Psoas muscle (tissue), 8 donors: ENCODE measurements around the gene NFE2L1. TPM values are rescaled to one million over a fixed set of nuclear protein-coding genes. Genes with fewer than 3 reads are reported as not detected.
"Not testable (repeated sequence)": the region's sequence is repeated elsewhere in the genome, so short reads cannot be mapped to it uniquely, and the experiment has no call there.

Experiments
- ATAC-seq, 4 donors: fragments of 200-7000 bp; cut with Tn5 transposase; one replicate each; pipeline ENCODE4 v1.9.1; 2020; ENCODE audit warnings: moderate library complexity in 3 of 4, mild to moderate bottlenecking in 2 of 4
- DNase-seq, 2 donors: peaks; one replicate each; pipeline ENCODE4 v3.0.0-alpha.2; 2020
- H3K27ac ChIP-seq: fragments of 200-600 bp; one replicate; pipeline ENCODE4 v1.8.0; 2022
- H3K27me3 ChIP-seq, 3 donors: fragments of 200-600 bp in 1 of 3; one replicate each; pipeline versions ENCODE4 v1.6.1 to v1.8.0; 2013 to 2022; ENCODE audit warnings: low read length in 2 of 3, mild to moderate bottlenecking in 2 of 3, moderate library complexity in 1 of 3; ENCODE audit not compliant: insufficient read depth in 3 of 3
- H3K36me3 ChIP-seq, 2 donors: fragments of 200-600 bp in 1 of 2; one replicate each; pipeline versions ENCODE4 v1.6.1 to v1.8.0; 2013 to 2022; ENCODE audit warnings: low read depth in 1 of 2, mild to moderate bottlenecking in 1 of 2, moderate library complexity in 1 of 2; ENCODE audit not compliant: insufficient read depth in 1 of 2
- H3K4me1 ChIP-seq: fragments of 200-600 bp; one replicate; pipeline ENCODE4 v1.8.0; 2022
- H3K4me3 ChIP-seq: fragments of 200-600 bp; one replicate; pipeline ENCODE4 v1.8.0; 2022; ENCODE audit warnings: mild to moderate bottlenecking
- H3K9me3 ChIP-seq: fragments of 200-600 bp; one replicate; pipeline ENCODE4 v1.8.0; 2022
- WGBS, 3 donors: extraction: QIAGEN DNeasy Blood & Tissue Kit; methylation state at CpG; one replicate each; pipeline versions ENCODE4 v1.1.6 to v1.1.7; 2013; 5-methylcytosine and 5-hydroxymethylcytosine counted together
- intact Hi-C, 2 donors: fragments of 100-400 bp; cut with DNase I; formaldehyde crosslinking; loops; one replicate each; pipeline versions ENCODE4 v1.11.0 to v1.14.2; 2022
- long read RNA-seq, 2 donors: library from polyadenylated mRNA; unstranded; transcript quantifications; one replicate each; pipeline ENCODE4 v2.0.0, GENCODE V29; 2021
- polyA plus RNA-seq, 3 donors: library from polyadenylated mRNA; stranded (reverse); fragments of 200-250 nt; gene quantifications; one replicate each; pipeline ENCODE4 v1.2.3, GENCODE V29; 2013
- total RNA-seq, 4 donors: library from RNA; stranded (reverse); fragmentation: NEBNext Ultra II Directional in 2 of 4; extraction: Animal tissue kit (Norgen Biotek cat#: 25700) in 2 of 4; gene quantifications; one replicate each; pipeline versions ENCODE4 v1.2.1 to v1.2.4, GENCODE V29; 2021 to 2023
- TF ChIP-seq, protein P1 (sequence below): fragments of 200-600 bp; IDR thresholded peaks from one replicate; pipeline ENCODE4 v1.8.0; 2022; ENCODE audit warnings: antibody characterized with exemption
- donor health status: healthy with polysubstance abuse.
- donor health status: DM: no; HTN: no; CAD: no; lungs with moderate emphysema.
- donor health status: Bipolar disorder and iron deficiency.
- donor health status: healthy.
- donor health status: DM: yes; HTN: yes; CAD: no.
- donor health status: DM: no; HTN: no; CAD: no.
- donor health status: DM: no; HTN: no; CAD: no.
- donor health status: DM: yes; HTN: yes; CAD: no.

NFE2L1 gene
- total RNA-seq (1,000 to 10,000 TPM in 3 of 4 donors, 100 to 1,000 TPM in 1; 990 to 1,423 (median 1,174) TPM), polyA plus RNA-seq (1,000 to 10,000 TPM in 1 of 3 donors, 100 to 1,000 TPM in 2; 308 to 1,601 (median 620) TPM)
- long read RNA-seq, donor 1, full-length matches to known transcripts, result 13 of 257 reads
- long read RNA-seq, donor 1, partial matches to known transcripts, result 33 of 257 reads
- long read RNA-seq, donor 1, other reads (novel, unspliced or antisense), result 211 of 257 reads
- long read RNA-seq, donor 2, full-length matches to known transcripts, result 70 of 765 reads
- long read RNA-seq, donor 2, partial matches to known transcripts, result 536 of 765 reads
- long read RNA-seq, donor 2, other reads (novel, unspliced or antisense), result 159 of 765 reads

DNA sequence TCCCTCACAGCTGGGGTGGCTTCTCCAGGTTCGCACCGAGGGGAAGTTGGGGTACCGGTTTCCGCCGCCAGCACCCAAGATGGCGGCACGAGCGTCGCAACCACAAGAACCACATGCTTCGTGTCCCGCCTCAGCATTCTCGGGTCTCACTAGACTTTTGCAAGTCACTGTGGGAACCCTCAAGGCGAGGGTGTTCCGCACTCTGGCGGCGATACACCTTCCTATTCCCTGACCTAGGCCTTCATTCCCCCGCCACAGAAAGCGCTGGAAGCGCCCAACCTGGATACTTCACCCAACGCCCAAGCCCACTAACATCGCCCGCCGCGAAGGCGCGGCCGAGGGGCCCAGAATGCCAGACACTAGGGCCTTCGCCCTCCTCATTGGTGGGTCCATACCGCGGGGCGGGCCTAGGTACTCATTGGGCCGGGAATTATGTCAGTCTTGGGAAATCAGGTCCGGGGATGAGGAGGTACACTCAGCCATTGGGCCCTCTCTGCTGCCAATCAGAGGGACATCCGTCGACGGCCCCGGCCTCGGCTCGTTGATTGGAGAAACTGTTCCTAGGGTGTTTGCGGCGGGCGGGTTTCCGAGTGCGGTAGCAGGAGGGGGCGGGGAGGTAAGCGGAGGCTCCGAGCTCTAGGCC, at the start of gene NFE2L1:
Gene NFE2L1, plus strand, starts transcription at position 619 of the 643 bp plus-strand sequence. CDS start 2,760 bp downstream, outside the sequence.
- Histone ChIP-seq H3K9me3 (no peaks in the 10 kb centered on the region), H3K27ac (peak within 1 kb of the TSS; percentile 97), H3K36me3 (peaks cover 0 to 23% of the 10 kb centered on the region in 2 donors), H3K27me3 (no peaks in the 10 kb centered on the region), H3K4me3 (peak within 1 kb of the TSS; percentile 87), H3K4me1 (peaks cover 48% of the 10 kb centered on the region)
- TF ChIP-seq, protein P1, sequence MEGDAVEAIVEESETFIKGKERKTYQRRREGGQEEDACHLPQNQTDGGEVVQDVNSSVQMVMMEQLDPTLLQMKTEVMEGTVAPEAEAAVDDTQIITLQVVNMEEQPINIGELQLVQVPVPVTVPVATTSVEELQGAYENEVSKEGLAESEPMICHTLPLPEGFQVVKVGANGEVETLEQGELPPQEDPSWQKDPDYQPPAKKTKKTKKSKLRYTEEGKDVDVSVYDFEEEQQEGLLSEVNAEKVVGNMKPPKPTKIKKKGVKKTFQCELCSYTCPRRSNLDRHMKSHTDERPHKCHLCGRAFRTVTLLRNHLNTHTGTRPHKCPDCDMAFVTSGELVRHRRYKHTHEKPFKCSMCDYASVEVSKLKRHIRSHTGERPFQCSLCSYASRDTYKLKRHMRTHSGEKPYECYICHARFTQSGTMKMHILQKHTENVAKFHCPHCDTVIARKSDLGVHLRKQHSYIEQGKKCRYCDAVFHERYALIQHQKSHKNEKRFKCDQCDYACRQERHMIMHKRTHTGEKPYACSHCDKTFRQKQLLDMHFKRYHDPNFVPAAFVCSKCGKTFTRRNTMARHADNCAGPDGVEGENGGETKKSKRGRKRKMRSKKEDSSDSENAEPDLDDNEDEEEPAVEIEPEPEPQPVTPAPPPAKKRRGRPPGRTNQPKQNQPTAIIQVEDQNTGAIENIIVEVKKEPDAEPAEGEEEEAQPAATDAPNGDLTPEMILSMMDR, result no peak
- intact Hi-C loops, result no loop called here
- 0 to 1% (median 0%) methylated on average over 44 to 47 of the region's 47 CpGs for WGBS, 3 donors
- ATAC-seq, result peak; percentile 73 to 87 (median 80)
- DNase-seq, result peak; percentile 99 to 100

- no peak overlapping the region for H3K27ac ChIP-seq
- DNase-seq, result no peak
- H3K4me3 ChIP-seq, result no peak overlapping the region
- H3K36me3 ChIP-seq, result no peaks in the 10 kb centered on the region
- intact Hi-C loops, result no loop called here
- TF ChIP-seq, protein P1, result no peak
- peaks cover 8% of the 10 kb centered on the region for H3K4me1 ChIP-seq
- no peaks in the 10 kb centered on the region for H3K9me3 ChIP-seq
- no peak for ATAC-seq
- H3K27me3 ChIP-seq, result peaks cover 0 to 11% (median 3%) of the 10 kb centered on the region in 3 donors
- 50 to 52% (median 51%) methylated on average over 4 of the region's 4 CpGs for WGBS, 3 donors
Measured at GRCh38 chr17:47999582-47999981, 48.6 kb upstream of the NFE2L1 start.

DNA sequence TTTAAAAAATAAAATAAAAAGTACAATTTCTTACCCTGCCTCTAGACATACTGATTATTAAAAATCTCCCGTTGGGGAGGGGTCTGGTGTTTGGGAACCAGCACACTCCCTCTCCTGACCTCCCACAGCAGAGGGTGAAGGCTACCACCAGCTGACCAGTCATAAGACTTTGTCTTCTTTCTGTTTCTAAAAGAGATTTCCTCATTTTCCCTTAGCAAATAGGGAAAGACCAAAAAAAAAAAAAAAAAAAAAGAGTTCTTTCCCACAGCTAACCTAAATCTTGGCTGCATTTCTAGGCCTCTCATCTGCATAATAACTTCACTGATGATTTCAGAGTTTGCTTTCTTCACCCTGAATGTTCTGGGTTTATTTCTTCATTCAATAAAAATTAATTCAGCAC, 47.0 kb upstream of the NFE2L1 start:
- H3K36me3 ChIP-seq, result no peaks in the 10 kb centered on the region
- H3K9me3 ChIP-seq, result no peaks in the 10 kb centered on the region
- peaks cover 8% of the 10 kb centered on the region for H3K4me1 ChIP-seq
- WGBS, 3 donors, result 80 to 94% (median 80%) methylated on average over 1 of the region's 1 CpG
- no peak overlapping the region for H3K4me3 ChIP-seq
- no peak overlapping the region for H3K27ac ChIP-seq
- H3K27me3 ChIP-seq, result peaks cover 0 to 11% (median 5%) of the 10 kb centered on the region in 3 donors
- TF ChIP-seq, protein P1, result no peak
- DNase-seq, result no peak
- intact Hi-C loops, result no loop called here
- ATAC-seq, result no peak

- H3K27ac ChIP-seq, H3K4me3 ChIP-seq, H3K9me3 ChIP-seq, intact Hi-C loops, H3K4me1 ChIP-seq, H3K36me3 ChIP-seq, ATAC-seq, DNase-seq: not testable (repeated sequence)
- H3K27me3 ChIP-seq, result peaks cover 0 to 11% (median 4%) of the 10 kb centered on the region in 3 donors
- WGBS, 3 donors, result 94 to 99% (median 97%) methylated on average over 5 of the region's 5 CpGs
Measured at GRCh38 chr17:48001657-48002056, 46.5 kb upstream of the NFE2L1 start.

GRCh38 chr17:48002266-48002915, 45.8 kb upstream of the NFE2L1 start:
- Histone ChIP-seq H3K9me3 (no peaks in the 10 kb centered on the region), H3K36me3 (no peaks in the 10 kb centered on the region), H3K27ac (peak overlapping the region; percentile 53), H3K27me3 (peaks cover 0 to 17% (median 4%) of the 10 kb centered on the region in 3 donors), H3K4me3 (no peak overlapping the region), H3K4me1 (peaks cover 8% of the 10 kb centered on the region)
- whole genome bisulfite sequencing, 3 donors, result 45 to 50% (median 46%) methylated on average over 4 of the region's 4 CpGs
- DNase-seq (no peak), ATAC-seq (peak in 1 of 4 donors; percentile 30)
- TF ChIP-seq, protein P1, result no peak
- intact Hi-C loops, result no loop called here
